ENCODE measurements around the gene NCKAP5.
A peak's percentile ranks its signal among the peaks of the same experiment; 100 is the strongest.

NCKAP5 gene

GRCh38 chr2:133599211-133599803, 31.0 kb upstream of the NCKAP5 start:
- no peak for TF ChIP-seq CTCF (IDR thresholded peaks at IDR 0.05; ENCODE audit: unreplicated experiment in 3 of 3)
- Mint-ChIP-seq H3K27me3 (ENCODE audit: low read depth) (peaks cover 19% of the 10 kb centered on the region), H3K4me3 (no peak overlapping the region), H3K9me3 (no peaks in the 10 kb centered on the region), H3K4me1 (peaks cover 24% of the 10 kb centered on the region), H3K36me3 (ENCODE audit: low read depth) (no peaks in the 10 kb centered on the region), H3K27ac (peak overlapping the region in 1 of 3 experiments; percentile 23)

GRCh38 chr2:133598769-133599168, 30.5 kb upstream of the NCKAP5 start:
- no peaks in the 10 kb centered on the region for H3K9me3 Mint-ChIP-seq
- H3K36me3 Mint-ChIP-seq (ENCODE audit: low read depth), result no peaks in the 10 kb centered on the region
- peaks cover 24% of the 10 kb centered on the region for H3K4me1 Mint-ChIP-seq
- peaks cover 20% of the 10 kb centered on the region for H3K27me3 Mint-ChIP-seq (ENCODE audit: low read depth)
- H3K4me3 Mint-ChIP-seq, result no peak overlapping the region
- TF ChIP-seq CTCF (IDR thresholded peaks at IDR 0.05; ENCODE audit: unreplicated experiment in 3 of 3), result no peak
- no peak overlapping the region for H3K27ac Mint-ChIP-seq

GRCh38 chr2:133596701-133597393, 28.6 kb upstream of the NCKAP5 start:
- peaks cover 14% of the 10 kb centered on the region for H3K4me1 Mint-ChIP-seq
- no peaks in the 10 kb centered on the region for H3K9me3 Mint-ChIP-seq
- no peak overlapping the region for H3K4me3 Mint-ChIP-seq
- no peak overlapping the region for H3K27ac Mint-ChIP-seq
- H3K27me3 Mint-ChIP-seq (ENCODE audit: low read depth), result peaks cover 9% of the 10 kb centered on the region
- no peaks in the 10 kb centered on the region for H3K36me3 Mint-ChIP-seq (ENCODE audit: low read depth)
- TF ChIP-seq CTCF (IDR thresholded peaks at IDR 0.05; ENCODE audit: unreplicated experiment in 3 of 3), result no peak

- Mint-ChIP-seq H3K36me3 (ENCODE audit: low read depth) (no peaks in the 10 kb centered on the region), H3K4me1 (peaks cover 18% of the 10 kb centered on the region), H3K4me3 (no peak overlapping the region), H3K27ac (peak overlapping the region in 2 of 3 experiments; percentile 0 to 7), H3K27me3 (ENCODE audit: low read depth) (peaks cover 7% of the 10 kb centered on the region), H3K9me3 (no peaks in the 10 kb centered on the region)
- TF ChIP-seq CTCF (IDR thresholded peaks at IDR 0.05; ENCODE audit: unreplicated experiment in 3 of 3), result no peak
Measured at GRCh38 chr2:133591164-133591563, 22.9 kb upstream of the NCKAP5 start.

- no peaks in the 10 kb centered on the region for H3K9me3 Mint-ChIP-seq
- no peak overlapping the region for H3K27ac Mint-ChIP-seq
- no peak for TF ChIP-seq CTCF (IDR thresholded peaks at IDR 0.05; ENCODE audit: unreplicated experiment in 3 of 3)
- H3K4me1 Mint-ChIP-seq, result peaks cover 18% of the 10 kb centered on the region
- peaks cover 7% of the 10 kb centered on the region for H3K27me3 Mint-ChIP-seq (ENCODE audit: low read depth)
- H3K4me3 Mint-ChIP-seq, result no peak overlapping the region
- H3K36me3 Mint-ChIP-seq (ENCODE audit: low read depth), result no peaks in the 10 kb centered on the region
Measured at GRCh38 chr2:133589456-133589855, 21.2 kb upstream of the NCKAP5 start.

GRCh38 chr2:133588144-133588543, 19.9 kb upstream of the NCKAP5 start:
- H3K27me3 Mint-ChIP-seq (ENCODE audit: low read depth), result peaks cover 3% of the 10 kb centered on the region
- no peak for TF ChIP-seq CTCF (IDR thresholded peaks at IDR 0.05; ENCODE audit: unreplicated experiment in 3 of 3)
- no peaks in the 10 kb centered on the region for H3K36me3 Mint-ChIP-seq (ENCODE audit: low read depth)
- no peak overlapping the region for H3K4me3 Mint-ChIP-seq
- H3K27ac Mint-ChIP-seq, result no peak overlapping the region
- H3K9me3 Mint-ChIP-seq, result no peaks in the 10 kb centered on the region
- peaks cover 18% of the 10 kb centered on the region for H3K4me1 Mint-ChIP-seq

Measured in nephron (organoid).